ENCODE results near the gene PEPD.

PEPD gene

GRCh38 chr19:33395561-33396550 is 125.7 kb downstream of the PEPD start:
- DNase-seq (ENCODE audit: low read depth, low spot score): no peak

GRCh38 chr19:33394723-33395560 is 126.6 kb downstream of the PEPD start:
- no peak for DNase-seq (ENCODE audit: low read depth, low spot score)

DNA sequence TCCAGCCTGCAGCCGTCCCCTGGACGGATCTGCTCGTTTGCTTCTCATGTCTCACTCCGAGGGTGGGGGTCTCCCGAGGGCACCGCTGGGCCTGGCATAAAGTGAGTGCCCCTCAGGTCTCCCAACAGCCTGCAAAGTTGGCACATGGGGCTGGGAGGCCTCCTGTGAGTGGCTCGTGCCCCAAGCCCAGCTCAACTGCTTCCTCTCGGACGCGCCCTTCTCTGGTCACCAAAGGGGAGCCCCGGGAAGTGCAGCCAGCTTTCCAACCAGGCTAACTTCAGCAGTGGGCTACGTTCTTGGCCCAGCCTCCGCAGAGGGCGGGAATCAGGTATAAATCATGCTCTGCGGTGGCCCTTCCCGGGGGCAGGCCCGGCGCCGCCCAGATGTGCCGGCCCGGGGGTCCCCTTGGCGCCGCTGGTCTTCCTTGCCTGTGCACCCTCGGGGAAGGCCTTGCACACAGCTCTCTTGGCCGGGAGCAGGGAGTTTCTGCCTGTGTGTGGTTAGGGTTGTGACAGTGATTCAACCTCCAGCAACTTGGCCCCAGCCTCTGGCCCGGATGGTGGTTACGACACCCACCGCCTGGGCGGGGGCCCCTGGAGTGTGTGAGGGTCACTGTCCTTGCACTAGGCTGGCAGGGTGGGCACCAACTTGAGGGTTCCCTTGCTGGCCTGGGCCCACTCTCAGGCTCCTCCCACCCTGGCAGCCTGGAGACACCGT is 127.4 kb downstream of the PEPD start:
- no peak for DNase-seq (ENCODE audit: low read depth, low spot score)

DNA sequence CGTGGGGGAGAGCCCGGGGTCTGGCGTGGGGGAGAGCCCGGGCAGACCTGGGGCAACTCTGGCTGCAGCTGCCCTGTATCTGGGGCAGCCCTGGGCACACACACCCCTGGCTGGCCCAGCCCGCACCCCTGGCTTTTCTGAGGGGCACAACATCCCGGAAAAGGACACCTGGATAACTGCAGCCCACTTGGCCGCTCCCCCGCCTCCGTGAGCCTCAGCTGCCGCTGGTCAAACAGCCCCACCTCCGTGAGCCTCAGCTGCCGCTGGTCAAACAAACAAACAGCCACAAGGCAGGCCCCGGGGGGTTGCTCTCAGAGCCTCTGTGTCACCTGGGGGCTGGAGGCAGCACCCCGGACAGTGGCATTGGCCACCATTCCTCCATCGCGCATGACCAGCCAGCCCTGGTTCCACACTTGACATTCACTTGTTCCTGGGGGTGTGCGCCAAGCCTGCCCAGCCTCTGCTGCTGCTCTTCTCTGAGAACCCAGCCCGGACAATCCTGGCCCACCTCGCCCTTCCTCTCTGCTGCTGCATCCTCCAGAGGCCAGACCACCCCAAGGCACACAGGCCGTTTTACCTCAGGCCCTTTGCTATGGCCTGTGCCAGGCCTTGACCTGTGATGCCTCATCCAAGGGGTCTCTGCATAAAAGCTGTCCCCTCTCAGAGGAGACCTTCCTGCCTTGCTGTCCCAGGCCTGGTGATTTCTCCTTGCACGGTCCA is 128.1 kb downstream of the PEPD start:
- DNase-seq (ENCODE audit: low read depth, low spot score): no peak

GRCh38 chr19:33392341-33393285 is 129.0 kb downstream of the PEPD start:
- DNase-seq (ENCODE audit: low read depth, low spot score): no peak

DNA sequence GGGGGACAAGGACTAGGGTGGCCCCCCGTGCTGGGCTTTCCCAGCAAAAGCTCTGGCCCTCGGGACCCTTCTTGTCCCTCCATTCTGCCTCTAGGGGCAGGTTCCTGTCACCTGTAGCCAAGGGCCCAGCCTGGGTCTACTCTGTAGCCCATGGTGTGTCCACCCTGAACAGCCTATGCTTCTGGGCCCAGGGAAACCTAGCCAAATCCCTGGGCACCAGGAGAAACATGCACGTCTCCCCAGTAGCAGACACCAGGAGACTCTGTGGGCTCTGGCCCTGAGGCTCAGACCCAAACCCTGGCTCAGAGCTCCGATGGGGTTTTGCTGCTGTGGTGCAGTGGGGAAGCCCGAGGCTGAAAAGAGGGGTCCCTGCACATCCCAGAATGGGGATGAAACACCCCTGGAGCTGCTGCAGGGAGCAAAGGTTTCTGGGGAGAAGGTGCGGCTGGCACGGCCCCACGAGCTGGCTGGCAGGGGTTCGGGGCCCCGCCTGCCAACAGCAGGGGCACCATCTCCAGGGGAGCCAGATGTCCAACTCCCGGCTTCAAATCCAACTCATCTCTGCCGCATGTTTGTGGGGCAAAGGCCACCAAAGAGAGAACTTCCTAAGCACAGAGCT is 129.9 kb downstream of the PEPD start:
- DNase-seq (ENCODE audit: low read depth, low spot score): no peak

GRCh38 chr19:33390908-33391630 is 130.5 kb downstream of the PEPD start:
- DNase-seq (ENCODE audit: low read depth, low spot score): no peak

- DNase-seq (ENCODE audit: low read depth, low spot score): no peak
Observed at GRCh38 chr19:33390101-33390907, 131.3 kb downstream of the PEPD start.

DNA sequence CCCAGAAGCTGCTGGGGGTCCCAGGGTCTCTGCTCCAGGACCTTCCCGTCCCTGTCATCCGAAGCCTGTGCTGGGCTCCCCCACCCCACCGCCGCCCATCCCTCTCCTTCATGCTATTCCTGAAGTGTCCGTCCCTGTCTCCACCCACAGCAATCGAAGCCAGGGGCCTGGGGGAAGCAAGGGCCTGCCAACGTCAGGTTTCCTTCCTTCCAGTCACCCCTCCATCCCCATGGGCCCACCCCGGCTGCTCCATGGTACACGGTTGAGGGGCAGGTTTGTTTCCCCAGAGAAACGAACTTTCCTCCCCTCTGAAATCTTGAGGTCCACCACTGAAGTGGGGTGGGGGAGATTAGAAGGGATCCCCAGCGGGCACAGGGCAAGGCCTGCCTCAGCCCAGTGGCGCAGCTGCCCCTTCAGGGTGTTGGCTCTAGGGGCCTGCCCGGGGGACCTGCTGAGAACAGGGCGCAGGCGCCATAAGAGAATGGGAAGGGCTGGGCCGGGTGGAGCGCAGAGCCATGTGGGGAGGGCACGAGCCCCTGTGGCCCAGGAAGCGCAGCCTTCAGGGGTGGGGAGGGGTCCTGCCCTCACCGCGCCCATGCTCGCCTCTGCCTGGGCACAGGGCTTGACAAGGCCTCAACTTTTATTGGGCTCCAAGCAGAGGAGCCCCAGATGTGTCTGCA is 132.0 kb downstream of the PEPD start:
- DNase-seq (ENCODE audit: low read depth, low spot score): no peak

DNA sequence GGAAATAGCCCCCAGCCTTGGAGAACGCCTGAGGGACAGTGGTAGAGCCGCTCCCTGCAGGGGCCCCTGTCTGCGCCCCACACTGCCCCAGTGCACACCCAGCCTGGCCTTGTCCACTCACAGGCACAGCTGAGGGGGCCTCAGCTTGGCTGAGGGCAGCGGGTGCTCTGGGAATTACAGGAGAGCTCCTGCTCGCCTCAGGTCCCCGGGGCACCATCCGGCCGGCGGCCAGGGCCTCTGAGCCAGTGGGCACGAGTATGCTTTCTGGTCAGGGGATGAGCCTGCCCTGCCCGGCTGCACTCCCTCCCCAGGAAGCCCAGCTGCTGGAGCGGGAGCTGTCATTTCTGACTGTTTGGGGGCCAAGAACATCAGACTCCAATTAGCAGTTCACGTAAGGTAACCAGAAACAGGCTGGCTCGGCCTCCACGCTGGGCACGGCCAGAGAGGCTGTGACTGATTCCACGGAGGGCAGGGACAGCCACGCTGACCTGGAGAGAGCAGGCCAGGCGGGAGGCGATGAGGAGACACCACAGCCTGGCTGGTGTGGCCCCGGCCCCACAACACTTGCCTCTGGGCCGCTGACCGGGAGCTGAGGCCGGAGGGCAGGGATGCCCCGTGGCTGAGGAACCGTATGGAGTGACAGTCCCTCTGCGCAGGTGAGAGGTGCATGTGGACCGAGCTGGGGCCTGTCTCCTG is 132.7 kb downstream of the PEPD start:
- no peak for DNase-seq (ENCODE audit: low read depth, low spot score)

DNA sequence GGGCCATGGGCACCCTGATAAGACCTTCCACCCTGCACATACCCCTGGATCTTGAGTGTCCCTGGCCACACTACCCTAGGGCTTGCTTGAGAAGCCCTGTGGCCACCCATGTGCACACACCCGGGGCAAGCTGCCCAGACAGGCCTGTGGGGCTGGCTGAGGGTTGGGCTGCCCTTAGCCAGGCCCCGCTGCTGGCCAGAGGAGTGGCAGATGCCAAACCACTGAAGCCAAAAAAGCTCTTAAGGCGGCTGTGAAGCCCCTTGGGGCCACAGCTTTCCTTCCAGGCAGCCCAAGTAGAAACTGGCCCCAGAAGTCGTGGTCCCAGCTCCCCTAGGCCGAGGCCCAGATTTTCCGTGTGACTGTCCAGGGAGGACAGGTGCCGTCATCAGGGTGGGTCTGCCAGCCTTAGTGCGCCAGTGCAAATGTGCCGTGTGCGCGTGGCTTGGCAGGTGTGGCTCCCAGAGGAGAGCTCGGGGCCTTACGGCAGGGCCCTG is 133.3 kb downstream of the PEPD start:
- DNase-seq (ENCODE audit: low read depth, low spot score): no peak

- DNase-seq (ENCODE audit: low read depth, low spot score): no peak
Observed at GRCh38 chr19:33387351-33388230, 134.0 kb downstream of the PEPD start.

- DNase-seq (ENCODE audit: low read depth, low spot score): no peak
Observed at GRCh38 chr19:33386361-33386858, 135.2 kb downstream of the PEPD start.

DNA sequence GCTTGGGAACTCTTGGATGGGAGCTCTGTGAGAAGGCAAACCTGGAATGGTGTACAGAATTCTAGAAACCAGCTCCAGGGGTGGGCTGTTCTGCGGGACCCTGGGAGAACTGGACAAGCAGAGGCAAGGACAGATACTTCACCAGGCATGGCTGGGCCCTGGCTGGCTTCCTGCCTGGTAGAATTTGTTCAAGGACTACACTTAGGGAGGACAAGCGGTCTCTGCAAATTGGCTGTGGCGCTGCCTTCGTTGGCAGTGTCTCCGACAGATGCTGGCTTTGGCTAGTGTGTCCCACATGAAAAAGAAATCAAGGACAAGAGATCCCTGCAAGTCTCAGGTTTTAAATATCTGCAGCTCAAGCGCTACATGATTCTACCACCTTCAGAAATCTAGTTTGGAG is 135.6 kb downstream of the PEPD start:
- DNase-seq (ENCODE audit: low read depth, low spot score): no peak

DNA sequence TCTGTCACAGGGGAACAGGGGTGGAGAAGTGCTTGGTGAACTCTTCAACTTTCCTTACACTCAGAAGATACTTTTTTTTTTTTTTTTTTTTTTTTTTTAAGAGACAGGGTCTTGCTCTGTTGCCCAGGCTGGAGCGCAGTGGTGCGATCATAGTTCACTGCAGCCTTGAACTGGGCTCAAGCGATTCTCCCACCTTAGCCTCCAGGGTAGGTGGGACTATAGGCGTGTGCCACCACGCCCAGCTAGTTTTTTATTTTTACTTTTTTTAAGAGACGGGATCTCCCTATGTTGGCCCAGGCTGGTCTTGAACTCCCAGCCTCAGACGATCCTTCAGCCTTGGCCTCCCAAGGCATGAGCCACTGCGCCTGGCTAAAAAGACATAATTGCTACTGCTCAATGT is 136.6 kb downstream of the PEPD start:
- DNase-seq (ENCODE audit: low read depth, low spot score): no peak

Measured in iPS DF 19.7 (cell line).